Stimulated activated memory B cell treated with anti-CD40 and anti-IgM and Interleukin-4, amounts not matched to agents 10 μg/mL and 1 μg/mL and 100 μg/mL, for 72 hours (primary cell): Measurements from ENCODE around the gene SETX.

Experiments
- ATAC-seq: fragments of 150-1000 bp; cut with Tn5 transposase; 2 replicates; pipeline ENCODE4 v1.10.0; 2021
- H3K27ac Mint-ChIP-seq: one replicate; pipeline ENCODE4 v1.8.0; 2022; ENCODE audit warnings: mild to moderate bottlenecking, mixed read lengths
- H3K27me3 Mint-ChIP-seq: one replicate; pipeline ENCODE4 v1.8.0; 2022; ENCODE audit warnings: mixed read lengths
- H3K36me3 Mint-ChIP-seq: one replicate; pipeline ENCODE4 v1.8.0; 2022; ENCODE audit warnings: mixed read lengths
- H3K4me1 Mint-ChIP-seq: one replicate; pipeline ENCODE4 v1.8.0; 2022; ENCODE audit warnings: mixed read lengths
- H3K4me3 Mint-ChIP-seq: one replicate; pipeline ENCODE4 v1.8.0; 2022; ENCODE audit warnings: mild to moderate bottlenecking, moderate library complexity, mixed read lengths
- H3K9me3 Mint-ChIP-seq: one replicate; pipeline ENCODE4 v1.8.0; 2022; ENCODE audit warnings: mixed read lengths

The SETX gene

GRCh38 chr9:132328580-132328979 is 26.2 kb downstream of the SETX start:
- H3K9me3 Mint-ChIP-seq = no peaks in the 10 kb centered on the region
- H3K36me3 Mint-ChIP-seq = peaks cover 82% of the 10 kb centered on the region
- no peak overlapping the region for H3K4me3 Mint-ChIP-seq
- peaks cover 24% of the 10 kb centered on the region for H3K4me1 Mint-ChIP-seq
- no peak overlapping the region for H3K27ac Mint-ChIP-seq
- H3K27me3 Mint-ChIP-seq = no peaks in the 10 kb centered on the region
- ATAC-seq = no peak

- Mint-ChIP-seq H3K27ac (no peak overlapping the region), H3K36me3 (peaks cover 87% of the 10 kb centered on the region), H3K27me3 (no peaks in the 10 kb centered on the region), H3K4me1 (peaks cover 34% of the 10 kb centered on the region), H3K9me3 (no peaks in the 10 kb centered on the region), H3K4me3 (no peak overlapping the region)
- ATAC-seq = no peak
Observed at GRCh38 chr9:132327537-132327936, 27.2 kb downstream of the SETX start.

GRCh38 chr9:132324425-132324824 is 30.4 kb downstream of the SETX start:
- Mint-ChIP-seq H3K4me1 (peaks cover 49% of the 10 kb centered on the region), H3K27me3 (no peaks in the 10 kb centered on the region), H3K27ac (peak overlapping the region; percentile 8), H3K36me3 (peaks cover 73% of the 10 kb centered on the region), H3K9me3 (no peaks in the 10 kb centered on the region), H3K4me3 (no peak overlapping the region)
- ATAC-seq = no peak

GRCh38 chr9:132319421-132320110 is 35.2 kb downstream of the SETX start:
- Mint-ChIP-seq H3K36me3 (peaks cover 31% of the 10 kb centered on the region), H3K27ac (no peak overlapping the region), H3K9me3 (no peaks in the 10 kb centered on the region), H3K27me3 (no peaks in the 10 kb centered on the region), H3K4me3 (no peak overlapping the region), H3K4me1 (peaks cover 44% of the 10 kb centered on the region)
- ATAC-seq = no peak

- H3K9me3 Mint-ChIP-seq = no peaks in the 10 kb centered on the region
- peaks cover 33% of the 10 kb centered on the region for H3K4me1 Mint-ChIP-seq
- no peak for ATAC-seq
- no peaks in the 10 kb centered on the region for H3K27me3 Mint-ChIP-seq
- H3K4me3 Mint-ChIP-seq = no peak overlapping the region
- peaks cover 51% of the 10 kb centered on the region for H3K36me3 Mint-ChIP-seq
- peak overlapping the region; percentile 43 for H3K27ac Mint-ChIP-seq
Observed at GRCh38 chr9:132312873-132313272, 41.9 kb downstream of the SETX start.

GRCh38 chr9:132312426-132312825 is 42.4 kb downstream of the SETX start:
- Mint-ChIP-seq H3K4me1 (peaks cover 33% of the 10 kb centered on the region), H3K27ac (peak overlapping the region; percentile 43), H3K9me3 (no peaks in the 10 kb centered on the region), H3K4me3 (no peak overlapping the region), H3K36me3 (peaks cover 51% of the 10 kb centered on the region), H3K27me3 (no peaks in the 10 kb centered on the region)
- no peak for ATAC-seq

- H3K27me3 Mint-ChIP-seq = no peaks in the 10 kb centered on the region
- ATAC-seq = no peak
- peaks cover 33% of the 10 kb centered on the region for H3K4me1 Mint-ChIP-seq
- no peaks in the 10 kb centered on the region for H3K9me3 Mint-ChIP-seq
- H3K27ac Mint-ChIP-seq = peak overlapping the region; percentile 43
- peaks cover 51% of the 10 kb centered on the region for H3K36me3 Mint-ChIP-seq
- H3K4me3 Mint-ChIP-seq = no peak overlapping the region
Observed at GRCh38 chr9:132311978-132312377, 42.8 kb downstream of the SETX start.

GRCh38 chr9:132309056-132309455 is 45.7 kb downstream of the SETX start:
- no peaks in the 10 kb centered on the region for H3K9me3 Mint-ChIP-seq
- H3K36me3 Mint-ChIP-seq = peaks cover 70% of the 10 kb centered on the region
- no peaks in the 10 kb centered on the region for H3K27me3 Mint-ChIP-seq
- peak overlapping the region; percentile 46 for H3K27ac Mint-ChIP-seq
- ATAC-seq = no peak
- peaks cover 30% of the 10 kb centered on the region for H3K4me1 Mint-ChIP-seq
- no peak overlapping the region for H3K4me3 Mint-ChIP-seq

GRCh38 chr9:132301521-132301920 is 53.3 kb downstream of the SETX start:
- no peaks in the 10 kb centered on the region for H3K27me3 Mint-ChIP-seq
- H3K4me1 Mint-ChIP-seq = peaks cover 14% of the 10 kb centered on the region
- no peak for ATAC-seq
- no peak overlapping the region for H3K4me3 Mint-ChIP-seq
- H3K36me3 Mint-ChIP-seq = peaks cover 47% of the 10 kb centered on the region
- no peaks in the 10 kb centered on the region for H3K9me3 Mint-ChIP-seq
- H3K27ac Mint-ChIP-seq = no peak overlapping the region

GRCh38 chr9:132299221-132299620 is 55.6 kb downstream of the SETX start:
- Mint-ChIP-seq H3K27me3 (no peaks in the 10 kb centered on the region), H3K9me3 (no peaks in the 10 kb centered on the region), H3K36me3 (peaks cover 49% of the 10 kb centered on the region), H3K4me1 (peaks cover 14% of the 10 kb centered on the region), H3K4me3 (no peak overlapping the region), H3K27ac (peak overlapping the region; percentile 13)
- ATAC-seq = no peak

GRCh38 chr9:132295181-132295580 is 59.6 kb downstream of the SETX start:
- no peak for ATAC-seq
- Mint-ChIP-seq H3K27ac (peak overlapping the region; percentile 36), H3K36me3 (peaks cover 50% of the 10 kb centered on the region), H3K4me3 (no peak overlapping the region), H3K9me3 (no peaks in the 10 kb centered on the region), H3K27me3 (no peaks in the 10 kb centered on the region), H3K4me1 (peaks cover 14% of the 10 kb centered on the region)

GRCh38 chr9:132293145-132293721 is 61.6 kb downstream of the SETX start:
- Mint-ChIP-seq H3K4me1 (peaks cover 5% of the 10 kb centered on the region), H3K9me3 (no peaks in the 10 kb centered on the region), H3K27me3 (no peaks in the 10 kb centered on the region), H3K36me3 (peaks cover 39% of the 10 kb centered on the region), H3K4me3 (no peak overlapping the region), H3K27ac (no peak overlapping the region)
- ATAC-seq = no peak

- Mint-ChIP-seq H3K4me1 (no peaks in the 10 kb centered on the region), H3K4me3 (no peak overlapping the region), H3K27ac (peak overlapping the region; percentile 21), H3K36me3 (peaks cover 17% of the 10 kb centered on the region), H3K9me3 (no peaks in the 10 kb centered on the region), H3K27me3 (no peaks in the 10 kb centered on the region)
- ATAC-seq = no peak
Observed at GRCh38 chr9:132288966-132289365, 65.8 kb downstream of the SETX start.

- Mint-ChIP-seq H3K4me3 (no peak overlapping the region), H3K27ac (no peak overlapping the region), H3K9me3 (no peaks in the 10 kb centered on the region), H3K36me3 (peaks cover 20% of the 10 kb centered on the region), H3K27me3 (no peaks in the 10 kb centered on the region), H3K4me1 (no peaks in the 10 kb centered on the region)
- ATAC-seq = no peak
Observed at GRCh38 chr9:132288361-132288760, 66.4 kb downstream of the SETX start.

- no peaks in the 10 kb centered on the region for H3K27me3 Mint-ChIP-seq
- no peaks in the 10 kb centered on the region for H3K9me3 Mint-ChIP-seq
- no peak for ATAC-seq
- H3K4me1 Mint-ChIP-seq = no peaks in the 10 kb centered on the region
- no peak overlapping the region for H3K27ac Mint-ChIP-seq
- H3K36me3 Mint-ChIP-seq = peaks cover 29% of the 10 kb centered on the region
- H3K4me3 Mint-ChIP-seq = no peak overlapping the region
Observed at GRCh38 chr9:132287256-132287760, 67.5 kb downstream of the SETX start.

- no peak overlapping the region for H3K4me3 Mint-ChIP-seq
- no peak for ATAC-seq
- H3K36me3 Mint-ChIP-seq = peaks cover 48% of the 10 kb centered on the region
- no peaks in the 10 kb centered on the region for H3K27me3 Mint-ChIP-seq
- no peaks in the 10 kb centered on the region for H3K9me3 Mint-ChIP-seq
- no peak overlapping the region for H3K27ac Mint-ChIP-seq
- H3K4me1 Mint-ChIP-seq = no peaks in the 10 kb centered on the region
Observed at GRCh38 chr9:132283863-132284262, 70.9 kb downstream of the SETX start.
